Stimulated activated naive CD8-positive, alpha-beta T cell treated with anti-CD3 and anti-CD28 coated beads, Interleukin-15, amount 100 ng/mL, for 72 hours (primary cell): ENCODE results near the gene MOGAT2.

Experiments
- ATAC-seq: fragments of 150-1000 bp; cut with Tn5 transposase; 2 replicates; pipeline ENCODE4 v1.10.0; 2021; ENCODE audit warnings: mild to moderate bottlenecking, moderate library complexity
- DNase-seq, 2 donors: peaks; one replicate each; pipeline ENCODE4 v3.0.0; 2021 to 2022
- H3K27ac Mint-ChIP-seq, 2 donors: one replicate each; pipeline ENCODE4 v1.8.0; 2022; ENCODE audit warnings: mild to moderate bottlenecking in 2 of 2, mixed read lengths in 2 of 2, moderate library complexity in 2 of 2
- H3K27me3 Mint-ChIP-seq: one replicate; pipeline ENCODE4 v1.8.0; 2022; ENCODE audit warnings: mixed read lengths
- H3K4me1 Mint-ChIP-seq: one replicate; pipeline ENCODE4 v1.8.0; 2022; ENCODE audit warnings: mild to moderate bottlenecking, mixed read lengths
- H3K4me3 Mint-ChIP-seq, 2 donors: one replicate each; pipeline ENCODE4 v1.8.0; 2022; ENCODE audit warnings: mild to moderate bottlenecking in 2 of 2, mixed read lengths in 2 of 2, moderate library complexity in 1 of 2
- H3K9me3 Mint-ChIP-seq, 2 donors: one replicate each; pipeline ENCODE4 v1.8.0; 2022; ENCODE audit warnings: mixed read lengths in 2 of 2

The MOGAT2 gene

DNA sequence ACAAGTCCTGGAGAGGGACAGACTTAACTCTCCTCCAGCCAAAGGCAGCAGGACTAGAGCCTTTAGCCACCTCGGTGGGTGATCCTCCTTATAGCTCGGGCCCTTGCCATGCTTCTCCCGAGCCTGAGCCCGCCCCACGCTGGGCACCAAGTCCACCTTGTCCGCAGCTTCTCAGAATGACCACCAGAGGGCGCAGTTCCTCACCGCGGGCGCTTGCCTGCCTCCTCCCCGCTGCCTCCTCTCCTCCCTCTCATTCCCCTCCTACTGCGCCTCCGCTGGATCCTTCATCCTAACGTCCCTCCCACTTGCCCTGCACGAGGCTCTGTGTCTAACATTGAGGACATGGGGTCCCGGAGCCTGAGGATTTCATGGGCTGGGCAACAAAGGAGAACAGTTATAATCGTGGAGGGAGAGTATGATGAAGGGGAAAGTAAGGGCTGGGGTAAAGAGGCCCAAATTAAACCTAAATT lies 11.3 kb upstream of the MOGAT2 start:
- Mint-ChIP-seq H3K27me3 (peaks cover 25% of the 10 kb centered on the region), H3K4me1 (peaks cover 13% of the 10 kb centered on the region), H3K9me3 (no peaks in the 10 kb centered on the region), H3K27ac (no peak overlapping the region), H3K4me3 (peak overlapping the region in 1 of 2 donors; percentile 39)
- ATAC-seq (peak; percentile 90), DNase-seq (peak; percentile 65 to 67)

DNA sequence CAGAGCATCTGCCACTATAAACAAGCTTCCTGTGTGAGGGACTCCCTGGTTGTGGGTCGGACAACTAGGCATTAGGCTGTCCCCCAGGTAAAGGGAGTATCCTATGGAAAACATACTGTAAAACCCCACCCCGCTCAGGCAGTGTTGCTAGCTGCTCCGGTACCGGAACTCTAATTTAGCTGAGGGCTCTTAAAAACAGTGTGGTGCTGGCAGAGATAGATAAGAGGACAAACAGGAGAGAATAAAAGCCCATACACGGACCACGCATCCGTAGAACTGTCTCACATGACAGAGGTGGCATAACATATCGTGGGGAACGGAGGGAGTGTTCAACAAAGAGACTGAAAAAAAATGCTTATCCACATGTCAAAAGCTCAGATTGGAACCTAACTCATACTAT lies 3.4 kb upstream of the MOGAT2 start:
- H3K27me3 Mint-ChIP-seq: no peaks in the 10 kb centered on the region
- no peak overlapping the region for H3K4me3 Mint-ChIP-seq
- no peak for DNase-seq
- ATAC-seq: no peak
- H3K4me1 Mint-ChIP-seq: no peaks in the 10 kb centered on the region
- no peaks in the 10 kb centered on the region for H3K9me3 Mint-ChIP-seq
- H3K27ac Mint-ChIP-seq: no peak overlapping the region

DNA sequence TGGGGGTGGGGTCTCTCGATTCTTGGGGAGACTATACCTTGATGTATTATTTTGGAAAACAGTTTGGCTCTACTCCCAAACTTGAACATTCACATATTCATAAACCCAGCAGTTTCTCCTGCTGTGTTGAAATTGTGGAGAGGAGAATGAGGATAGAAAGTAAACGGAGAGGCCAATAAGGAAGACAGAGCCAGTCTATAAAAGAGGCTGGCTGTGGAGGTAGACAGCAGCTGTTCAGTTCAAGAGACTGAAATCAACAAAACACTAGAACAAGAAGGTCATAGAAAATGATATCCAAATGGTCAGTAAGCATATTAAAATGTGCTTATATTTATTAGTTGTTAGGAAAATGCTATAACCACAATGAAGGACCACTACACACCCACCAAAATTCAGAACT lies 1.9 kb upstream of the MOGAT2 start:
- H3K9me3 Mint-ChIP-seq: no peaks in the 10 kb centered on the region
- H3K4me1 Mint-ChIP-seq: no peaks in the 10 kb centered on the region
- no peak for DNase-seq
- H3K27ac Mint-ChIP-seq: no peak overlapping the region
- no peak overlapping the region for H3K4me3 Mint-ChIP-seq
- ATAC-seq: no peak
- H3K27me3 Mint-ChIP-seq: no peaks in the 10 kb centered on the region

DNA sequence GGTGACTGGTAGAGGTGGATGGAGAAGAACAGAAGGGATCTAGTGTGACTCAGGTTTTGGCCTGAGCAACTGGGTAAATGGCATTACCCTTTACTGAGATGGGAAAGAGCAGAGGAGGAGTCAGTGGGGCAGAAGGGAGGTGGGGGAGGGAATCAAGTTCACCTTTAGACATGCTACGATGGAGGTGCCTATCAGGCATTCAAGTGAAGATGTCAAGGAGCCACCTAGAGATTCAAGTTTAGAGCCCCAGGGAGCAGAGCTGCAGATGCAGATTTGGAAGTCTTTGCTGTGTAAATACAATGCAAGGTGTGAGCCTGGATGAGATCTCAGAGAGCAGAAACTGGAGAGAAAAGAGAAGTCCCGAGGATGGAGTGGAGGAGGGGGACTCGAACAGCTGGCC lies 979 bp upstream of the MOGAT2 start:
- Mint-ChIP-seq H3K27me3 (no peaks in the 10 kb centered on the region), H3K27ac (peak overlapping the region in 1 of 2 donors; percentile 23), H3K4me1 (no peaks in the 10 kb centered on the region), H3K4me3 (no peak overlapping the region), H3K9me3 (no peaks in the 10 kb centered on the region)
- DNase-seq (no peak), ATAC-seq (no peak)

DNA sequence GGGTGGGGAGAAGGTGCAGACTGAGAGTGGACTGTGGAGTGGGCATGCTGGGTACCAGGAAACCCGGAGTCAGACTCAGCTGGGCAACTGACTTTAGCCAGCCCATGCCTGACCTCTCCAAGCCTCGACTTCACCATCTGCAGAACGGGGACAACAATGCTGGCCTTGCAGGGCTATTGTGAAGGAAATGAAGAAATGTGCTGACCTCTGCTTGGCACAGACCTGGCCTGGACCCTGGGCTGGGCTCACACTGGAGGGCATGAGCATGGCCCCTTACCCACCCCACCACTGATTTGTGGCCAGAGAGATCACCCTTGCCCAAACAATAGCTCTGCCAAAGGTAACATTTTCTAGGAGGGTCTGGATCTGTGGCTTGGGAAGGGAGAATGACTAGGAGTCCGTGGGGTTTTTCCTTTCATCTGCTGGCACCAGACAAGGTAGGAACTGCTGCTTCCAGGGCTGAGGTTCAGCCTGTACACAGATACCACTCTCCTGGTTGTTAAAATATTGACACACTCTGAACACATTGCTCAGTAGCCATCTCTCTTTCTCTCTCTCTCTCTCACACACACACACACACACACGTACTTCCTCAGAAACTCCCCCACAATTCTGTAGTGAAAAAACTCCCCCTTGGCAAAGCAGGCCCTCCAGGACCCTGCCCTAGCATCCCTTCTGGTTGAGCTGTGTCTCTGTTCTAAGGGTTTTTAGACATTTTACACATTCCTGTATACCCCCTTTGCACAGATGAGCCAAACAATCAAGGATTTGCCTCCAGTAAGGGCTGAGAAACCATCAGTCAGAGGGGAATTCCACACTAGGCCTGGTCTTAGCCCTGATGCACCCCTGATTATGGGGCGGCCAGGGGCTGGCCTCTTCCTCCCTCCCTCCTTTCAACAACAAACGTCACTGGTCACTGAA lies 1.0 kb downstream of the MOGAT2 start:
- no peak for ATAC-seq
- Mint-ChIP-seq H3K9me3 (no peaks in the 10 kb centered on the region), H3K4me1 (no peaks in the 10 kb centered on the region), H3K27ac (peak overlapping the region in 1 of 2 donors; percentile 44), H3K4me3 (no peak overlapping the region), H3K27me3 (no peaks in the 10 kb centered on the region)
- no peak for DNase-seq

DNA sequence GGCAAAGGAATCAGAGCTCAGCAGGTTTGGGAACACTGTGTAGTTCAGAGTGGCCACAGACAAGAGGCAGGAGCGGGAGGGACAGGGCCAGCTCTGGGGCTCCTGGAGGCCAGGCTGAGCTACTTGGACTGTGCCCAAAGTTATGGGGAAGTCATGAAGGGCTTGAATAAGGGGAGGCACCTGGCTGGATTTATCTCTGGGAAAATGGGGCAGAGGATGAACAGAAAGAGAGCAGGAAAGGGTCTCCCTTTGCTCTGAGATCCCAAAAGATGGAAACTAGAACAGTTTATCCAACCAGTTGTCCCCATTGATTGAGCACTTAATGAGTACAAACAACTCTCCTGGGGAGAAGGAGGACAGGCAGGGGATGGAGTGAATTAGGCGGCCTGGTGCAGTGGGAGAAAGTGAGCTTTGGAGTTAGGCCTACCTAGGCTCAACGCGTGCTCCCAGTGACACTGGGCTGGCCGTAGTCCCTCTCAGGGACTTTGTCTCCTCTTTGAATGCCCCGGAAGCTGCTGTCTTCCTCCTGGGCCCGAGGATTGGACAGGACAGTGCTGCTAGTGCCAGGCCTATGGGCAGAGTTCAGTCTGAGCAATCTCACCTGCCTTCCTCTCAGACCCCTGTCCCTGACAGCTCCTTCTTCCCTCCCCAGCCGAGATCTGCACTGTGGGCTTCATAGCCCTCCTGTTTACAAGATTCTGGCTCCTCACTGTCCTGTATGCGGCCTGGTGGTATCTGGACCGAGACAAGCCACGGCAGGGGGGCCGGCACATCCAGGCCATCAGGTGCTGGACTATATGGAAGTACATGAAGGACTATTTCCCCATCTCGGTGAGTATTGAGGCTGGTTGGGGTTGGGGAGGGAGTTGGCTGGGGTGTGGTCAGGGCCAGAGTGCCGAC lies 2.0 kb downstream of the MOGAT2 start:
- Mint-ChIP-seq H3K4me1 (no peaks in the 10 kb centered on the region), H3K27ac (peak overlapping the region in 1 of 2 donors; percentile 44), H3K4me3 (no peak overlapping the region), H3K27me3 (no peaks in the 10 kb centered on the region), H3K9me3 (no peaks in the 10 kb centered on the region)
- ATAC-seq: no peak
- DNase-seq: no peak

DNA sequence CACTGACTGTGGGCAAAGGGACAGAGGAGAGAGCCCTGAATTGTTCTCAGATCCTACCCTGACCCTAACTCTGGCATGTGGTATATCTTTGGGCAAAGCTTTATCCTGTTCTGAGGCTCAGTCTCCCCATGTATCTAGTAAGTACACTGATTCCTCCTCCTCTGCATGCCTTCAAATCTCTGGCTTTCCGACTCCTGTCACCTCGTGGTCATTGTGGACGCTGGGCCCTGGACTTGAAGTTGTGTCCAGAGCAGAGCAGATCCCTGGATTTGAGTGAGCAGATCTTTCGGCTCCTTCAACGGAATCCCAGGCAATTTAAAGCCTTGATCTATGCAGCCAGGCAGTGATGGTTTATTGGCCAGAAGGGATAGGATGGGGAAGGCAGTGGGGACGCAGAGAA lies 3.0 kb downstream of the MOGAT2 start:
- no peak overlapping the region for H3K27ac Mint-ChIP-seq
- no peak for ATAC-seq
- no peaks in the 10 kb centered on the region for H3K4me1 Mint-ChIP-seq
- no peak overlapping the region for H3K4me3 Mint-ChIP-seq
- no peak for DNase-seq
- H3K9me3 Mint-ChIP-seq: no peaks in the 10 kb centered on the region
- no peaks in the 10 kb centered on the region for H3K27me3 Mint-ChIP-seq

DNA sequence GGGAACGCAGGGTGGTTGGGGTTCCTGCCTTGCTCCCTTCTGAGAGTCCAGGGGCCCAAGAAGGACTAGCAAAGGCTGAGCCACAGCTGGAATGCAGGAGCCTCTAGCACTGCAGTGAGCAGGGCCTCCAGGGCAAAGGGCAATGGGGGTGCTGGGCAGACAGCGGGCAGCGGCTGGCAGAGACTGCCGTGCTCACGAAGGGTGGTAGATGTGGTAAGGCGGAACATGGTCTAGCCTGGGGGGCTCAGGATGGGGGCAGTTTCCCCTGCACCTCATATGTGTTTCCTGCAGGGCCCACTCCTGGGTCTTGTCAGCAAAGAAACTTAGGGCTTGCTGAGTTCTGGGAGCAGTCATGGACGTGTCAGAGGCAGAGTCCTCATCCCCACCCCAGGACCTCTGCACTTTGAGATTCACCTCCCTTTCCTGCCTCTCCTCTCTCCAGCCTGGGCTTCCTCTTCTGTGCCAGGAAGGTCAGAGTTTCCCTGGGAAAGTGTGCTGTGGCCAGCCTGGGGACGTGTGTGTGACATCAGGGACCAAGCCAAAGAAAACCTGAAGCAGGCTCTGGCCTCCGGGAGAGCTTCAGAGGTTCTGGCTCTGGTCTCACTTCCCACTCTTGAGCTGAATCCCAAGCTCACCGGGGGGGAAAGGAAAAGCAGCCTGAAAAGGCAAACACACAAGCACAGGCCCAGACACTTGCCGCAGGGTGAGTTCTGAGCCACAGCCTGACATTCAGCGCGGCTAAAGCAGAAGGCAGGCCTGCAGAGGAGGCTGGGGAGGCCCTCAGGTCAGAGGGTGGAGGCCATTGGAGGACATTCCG lies 4.4 kb downstream of the MOGAT2 start:
- H3K27me3 Mint-ChIP-seq: no peaks in the 10 kb centered on the region
- H3K4me3 Mint-ChIP-seq: no peak overlapping the region
- no peak overlapping the region for H3K27ac Mint-ChIP-seq
- no peaks in the 10 kb centered on the region for H3K4me1 Mint-ChIP-seq
- no peaks in the 10 kb centered on the region for H3K9me3 Mint-ChIP-seq
- DNase-seq (no peak), ATAC-seq (no peak)

DNA sequence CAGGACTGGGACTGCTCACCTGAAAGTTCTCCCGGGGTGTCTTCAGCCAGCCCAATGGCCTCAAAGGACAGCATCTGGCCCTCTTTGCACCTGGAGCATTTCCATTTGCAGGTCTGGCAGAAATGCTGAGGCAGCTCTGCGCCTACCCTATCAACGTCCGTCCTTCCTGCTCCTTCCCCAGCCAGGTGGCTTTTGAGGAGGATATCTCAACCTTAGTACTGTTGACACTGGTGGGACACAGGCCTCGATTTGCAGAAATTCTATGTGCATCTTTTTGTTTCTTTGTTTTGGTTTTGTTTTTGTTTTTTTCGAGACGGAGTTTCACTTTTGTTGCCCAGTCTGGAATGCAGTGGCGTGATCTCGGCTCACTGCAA lies 5.0 kb downstream of the MOGAT2 start:
- Mint-ChIP-seq H3K4me3 (no peak overlapping the region), H3K9me3 (no peaks in the 10 kb centered on the region), H3K4me1 (no peaks in the 10 kb centered on the region), H3K27me3 (no peaks in the 10 kb centered on the region), H3K27ac (no peak overlapping the region)
- DNase-seq (no peak), ATAC-seq (no peak)

DNA sequence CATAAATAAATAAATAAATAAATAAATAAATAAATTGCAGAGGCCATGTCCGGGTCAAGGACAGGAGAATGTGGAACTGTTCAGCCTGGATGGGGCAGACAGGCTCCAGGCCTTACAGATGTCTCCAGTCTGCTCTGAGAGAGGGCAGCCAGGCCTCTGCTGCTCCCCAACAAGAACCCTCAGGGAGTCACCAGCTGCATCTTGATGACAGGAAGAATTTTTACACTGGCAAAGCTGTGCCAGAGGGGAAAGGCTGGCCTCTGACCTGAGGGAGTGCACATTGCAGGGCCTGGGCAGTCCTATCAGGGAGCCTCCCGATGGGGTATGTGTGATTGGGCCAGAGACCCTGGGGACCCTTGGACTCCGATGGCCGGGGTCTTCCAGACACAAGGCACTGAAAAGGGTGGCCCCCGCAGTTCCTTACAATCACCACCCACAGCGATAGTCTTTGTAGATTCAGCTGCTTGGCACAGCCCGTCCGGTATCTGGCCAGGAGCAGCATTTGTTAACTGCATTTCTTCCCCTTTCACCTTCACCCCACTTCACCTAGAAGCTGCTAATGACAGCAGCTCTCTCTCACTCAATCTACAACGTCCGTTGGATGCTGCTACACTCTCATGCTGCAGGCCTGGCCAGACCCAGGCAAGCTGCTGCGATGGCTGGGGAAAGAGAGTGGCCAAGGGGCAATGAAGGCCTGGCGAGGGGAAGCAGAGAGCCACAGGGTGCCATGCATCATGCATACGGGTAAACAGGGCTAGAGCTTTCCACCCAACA lies 8.1 kb downstream of the MOGAT2 start:
- ATAC-seq (no peak), DNase-seq (no peak)

DNA sequence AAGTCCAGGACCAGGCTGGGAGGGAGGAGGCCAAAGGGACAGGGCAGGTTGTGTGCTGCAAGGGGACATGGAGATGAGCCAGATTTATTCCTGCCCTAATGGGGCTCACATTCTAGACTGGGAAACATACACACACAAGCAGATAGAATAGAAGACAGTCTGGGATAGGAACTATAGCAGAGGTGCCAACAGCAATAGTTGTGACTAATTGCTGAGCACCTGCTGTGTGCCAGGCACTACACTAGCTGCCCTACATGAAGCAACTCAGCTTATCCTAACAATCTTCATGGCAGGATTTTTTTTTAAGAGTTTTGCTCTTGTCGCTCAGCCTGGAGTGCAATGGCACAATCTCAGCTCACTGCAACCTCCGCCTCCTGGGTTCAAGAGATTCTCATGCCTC lies 11.4 kb downstream of the MOGAT2 start:
- DNase-seq (no peak), ATAC-seq (no peak)
- H3K27me3 Mint-ChIP-seq: no peaks in the 10 kb centered on the region
- H3K4me3 Mint-ChIP-seq: no peak overlapping the region
- no peaks in the 10 kb centered on the region for H3K4me1 Mint-ChIP-seq
- no peaks in the 10 kb centered on the region for H3K9me3 Mint-ChIP-seq
- no peak overlapping the region for H3K27ac Mint-ChIP-seq

More for the DNA sequence above, 8.1 kb downstream of the MOGAT2 start:
- H3K4me1 Mint-ChIP-seq: no peaks in the 10 kb centered on the region
- H3K27ac Mint-ChIP-seq: no peak overlapping the region
- no peak overlapping the region for H3K4me3 Mint-ChIP-seq
- H3K27me3 Mint-ChIP-seq: no peaks in the 10 kb centered on the region
- no peaks in the 10 kb centered on the region for H3K9me3 Mint-ChIP-seq

DNA sequence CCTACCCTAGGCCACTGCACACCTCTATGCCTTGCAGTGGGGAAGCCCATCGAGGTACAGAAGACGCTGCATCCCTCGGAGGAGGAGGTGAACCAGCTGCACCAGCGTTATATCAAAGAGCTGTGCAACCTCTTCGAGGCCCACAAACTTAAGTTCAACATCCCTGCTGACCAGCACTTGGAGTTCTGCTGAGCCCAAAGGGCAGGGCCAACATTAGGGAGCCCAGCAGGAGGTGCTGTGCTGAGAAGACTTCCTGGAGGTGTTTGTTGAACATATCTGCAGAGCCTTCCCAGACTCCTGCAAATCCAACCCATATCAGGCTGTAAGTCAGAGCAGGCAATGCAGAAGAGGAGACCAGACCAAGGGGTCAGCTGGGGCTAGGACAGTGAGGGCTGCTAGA lies 13.5 kb downstream of the MOGAT2 start:
- Mint-ChIP-seq H3K27me3 (peaks cover 7% of the 10 kb centered on the region), H3K4me3 (no peak overlapping the region), H3K9me3 (no peaks in the 10 kb centered on the region), H3K4me1 (no peaks in the 10 kb centered on the region), H3K27ac (no peak overlapping the region)
- ATAC-seq: no peak
- DNase-seq: no peak

DNA sequence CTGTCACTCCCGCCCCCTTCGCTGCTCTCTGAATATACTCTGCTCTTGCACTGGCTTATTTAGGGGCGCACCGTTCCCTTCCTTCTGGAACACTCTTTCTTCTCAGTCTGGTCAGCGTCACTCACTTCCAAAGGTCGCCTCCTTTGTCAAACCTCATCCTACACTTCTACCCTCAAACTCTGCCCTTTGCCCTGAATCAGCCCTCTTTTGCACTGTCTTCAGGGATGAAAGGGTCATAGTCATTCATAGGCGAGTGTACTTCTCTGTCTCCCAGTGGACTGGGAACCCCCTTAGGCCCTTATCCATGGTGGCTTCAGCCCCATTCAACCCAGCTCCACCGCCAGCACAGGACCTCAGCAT lies 15.4 kb downstream of the MOGAT2 start:
- no peak overlapping the region for H3K4me3 Mint-ChIP-seq
- H3K4me1 Mint-ChIP-seq: no peaks in the 10 kb centered on the region
- ATAC-seq (no peak), DNase-seq (no peak)
- no peaks in the 10 kb centered on the region for H3K9me3 Mint-ChIP-seq
- H3K27ac Mint-ChIP-seq: no peak overlapping the region
- H3K27me3 Mint-ChIP-seq: peaks cover 15% of the 10 kb centered on the region

DNA sequence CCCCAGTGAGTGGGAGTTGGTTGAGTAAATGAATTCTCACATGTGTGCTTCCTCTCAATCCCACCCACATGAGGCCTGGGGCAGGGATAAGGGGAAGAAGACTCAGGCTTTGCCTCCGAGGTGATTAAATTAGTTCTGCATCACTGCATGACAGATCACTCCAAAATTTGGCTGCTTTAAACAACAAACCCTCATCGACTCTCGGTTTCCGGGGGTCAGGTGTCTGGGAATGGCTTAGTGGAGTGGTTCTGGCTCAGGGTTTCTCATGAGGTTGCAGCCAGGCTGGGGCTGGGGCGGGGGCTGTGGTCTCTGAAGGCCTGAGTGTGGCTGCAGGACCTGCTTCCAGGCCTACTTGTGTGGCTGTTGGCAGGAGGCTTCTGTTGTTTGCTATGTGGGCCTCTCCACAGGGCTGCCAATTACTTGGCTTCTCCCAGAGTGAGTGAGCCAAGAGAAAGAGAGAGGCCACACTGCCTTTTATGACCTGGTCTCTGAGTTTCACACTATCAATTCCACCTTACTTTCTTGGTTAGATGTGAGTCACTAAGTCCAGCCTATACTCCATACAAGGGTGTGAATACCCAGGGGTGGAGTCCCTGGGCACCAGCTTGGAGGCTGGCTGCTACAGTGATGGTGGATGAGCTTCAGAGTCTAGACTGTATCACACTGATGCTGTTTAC lies 15.9 kb downstream of the MOGAT2 start:
- H3K4me1 Mint-ChIP-seq: no peaks in the 10 kb centered on the region
- no peak overlapping the region for H3K4me3 Mint-ChIP-seq
- no peaks in the 10 kb centered on the region for H3K9me3 Mint-ChIP-seq
- H3K27me3 Mint-ChIP-seq: peaks cover 15% of the 10 kb centered on the region
- H3K27ac Mint-ChIP-seq: no peak overlapping the region
- peak; percentile 91 for ATAC-seq
- DNase-seq: no peak
